Activated naive CD4-positive, alpha-beta T cell treated with Interleukin-2 at 50 U/mL for 16 hours (primary cell): ENCODE measurements around the gene TMEM41B.
"Not testable (repeated sequence)": the region's sequence is repeated elsewhere in the genome, so short reads cannot be mapped to it uniquely, and the experiment has no call there.

Experiments
- DNase-seq: peaks from one replicate; pipeline ENCODE4 v3.0.0-alpha.2; 2020

The TMEM41B gene

GRCh38 chr11:9314291-9315077 lies at the start of gene TMEM41B:
TSS of gene TMEM41B (minus strand) at chr11:9314593. CDS start at chr11:9314441, 152 bp downstream.
- peak; percentile 100 for DNase-seq

- no peak for DNase-seq
These were observed 48.0 kb upstream of the TMEM41B start for GRCh38 chr11:9362393-9362863.

GRCh38 chr11:9360862-9361622 lies 46.6 kb upstream of the TMEM41B start:
- DNase-seq = not testable (repeated sequence)

GRCh38 chr11:9357041-9357440 lies 42.6 kb upstream of the TMEM41B start:
- no peak for DNase-seq

- DNase-seq = no peak
These were observed 37.0 kb upstream of the TMEM41B start for GRCh38 chr11:9351321-9351881.

GRCh38 chr11:9347779-9348178 lies 33.4 kb upstream of the TMEM41B start:
- DNase-seq = not testable (repeated sequence)

GRCh38 chr11:9347100-9347499 lies 32.7 kb upstream of the TMEM41B start:
- DNase-seq = no peak

GRCh38 chr11:9344061-9344680 lies 29.8 kb upstream of the TMEM41B start:
- DNase-seq = no peak

- DNase-seq = no peak
These were observed 27.3 kb upstream of the TMEM41B start for GRCh38 chr11:9341638-9342178.

GRCh38 chr11:9332655-9333054 lies 18.3 kb upstream of the TMEM41B start:
- DNase-seq = no peak

GRCh38 chr11:9330387-9331384 lies 16.3 kb upstream of the TMEM41B start:
- no peak for DNase-seq

GRCh38 chr11:9320047-9320446 lies 5.7 kb upstream of the TMEM41B start:
- DNase-seq = no peak

GRCh38 chr11:9319377-9320001 lies 5.1 kb upstream of the TMEM41B start:
- DNase-seq = not testable (repeated sequence)

GRCh38 chr11:9318442-9319376 lies 4.3 kb upstream of the TMEM41B start:
- DNase-seq = not testable (repeated sequence)

- no peak for DNase-seq
These were observed 1.9 kb upstream of the TMEM41B start for GRCh38 chr11:9316334-9316733.

- DNase-seq = peak; percentile 2
These were observed 790 bp upstream of the TMEM41B start for GRCh38 chr11:9315078-9315688.

GRCh38 chr11:9313648-9314290 lies 624 bp downstream of the TMEM41B start:
- no peak for DNase-seq

- no peak for DNase-seq
These were observed 3.8 kb downstream of the TMEM41B start for GRCh38 chr11:9310485-9311090.
